Ishikawa (cell line): Measurements from ENCODE around the gene GRIK1.

Experiments used
- CEBPB ChIP-seq: IDR thresholded peaks from 2 replicates; pipeline ENCODE4 v1.6.1; 2012
- CREB1 ChIP-seq: IDR thresholded peaks from 2 replicates; pipeline ENCODE4 v1.6.1; 2012; ENCODE audit warnings: low read depth
- EGR1 ChIP-seq: IDR thresholded peaks from 2 replicates; pipeline ENCODE4 v1.6.1; 2012
- EP300 ChIP-seq: IDR thresholded peaks from 2 replicates; pipeline ENCODE4 v1.6.1; 2012; ENCODE audit warnings: borderline replicate concordance
- FOXM1 ChIP-seq: IDR thresholded peaks from 2 replicates; pipeline ENCODE4 v1.6.1; 2012; ENCODE audit warnings: low read depth, borderline replicate concordance
- MAX ChIP-seq: IDR thresholded peaks from 2 replicates; pipeline ENCODE4 v1.6.1; 2012
- NFIC ChIP-seq: IDR thresholded peaks from 2 replicates; pipeline ENCODE4 v1.6.1; 2012
- RAD21 ChIP-seq: IDR thresholded peaks from 2 replicates; pipeline ENCODE4 v1.6.1; 2012; ENCODE audit warnings: low read depth
- REST ChIP-seq: IDR thresholded peaks from 2 replicates; pipeline ENCODE4 v1.6.1; 2012; ENCODE audit warnings: low read depth, mild to moderate bottlenecking
- TAF1 ChIP-seq: IDR thresholded peaks from 2 replicates; pipeline ENCODE4 v1.6.1; 2012; ENCODE audit warnings: low read depth, mild to moderate bottlenecking
- TCF12 ChIP-seq: IDR thresholded peaks from 2 replicates; pipeline ENCODE4 v1.6.1; 2012; ENCODE audit warnings: low read depth
- TEAD4 ChIP-seq: IDR thresholded peaks from 2 replicates; pipeline ENCODE4 v1.6.1; 2012
- USF1 ChIP-seq: IDR thresholded peaks from 2 replicates; pipeline ENCODE4 v1.6.1; 2012
- YY1 ChIP-seq: IDR thresholded peaks from 2 replicates; pipeline ENCODE4 v1.6.1; 2012; ENCODE audit warnings: low read depth
- ZBTB7A ChIP-seq: IDR thresholded peaks from 2 replicates; pipeline ENCODE4 v1.6.1; 2012; ENCODE audit warnings: low read depth

Gene GRIK1

GRCh38 chr21:29624776-29625175 lies 315.0 kb downstream of the GRIK1 start:
- TF ChIP-seq YY1, result no peak
- TF ChIP-seq CEBPB, result no peak
- no peak for TF ChIP-seq RAD21
- no peak for TF ChIP-seq EP300
- TF ChIP-seq ZBTB7A, result no peak
- TF ChIP-seq FOXM1, result no peak
- TF ChIP-seq TCF12, result no peak
- no peak for TF ChIP-seq TEAD4
- TF ChIP-seq NFIC, result no peak
- TF ChIP-seq USF1, result no peak
- no peak for TF ChIP-seq EGR1
- no peak for TF ChIP-seq REST
- no peak for TF ChIP-seq MAX
- no peak for TF ChIP-seq TAF1
- no peak for TF ChIP-seq CREB1

GRCh38 chr21:29621525-29621924 lies 318.3 kb downstream of the GRIK1 start:
- TF ChIP-seq CEBPB (no peak), RAD21 (no peak), TCF12 (no peak), EP300 (no peak), REST (no peak)

- TF ChIP-seq EGR1 (no peak), RAD21 (no peak), USF1 (no peak), TEAD4 (no peak), FOXM1 (no peak), CEBPB (no peak), MAX (no peak), TCF12 (no peak), CREB1 (no peak), TAF1 (no peak), YY1 (no peak), EP300 (no peak), NFIC (no peak), ZBTB7A (no peak), REST (no peak)
Observed at GRCh38 chr21:29616209-29616751, 323.5 kb downstream of the GRIK1 start.

- TF ChIP-seq RAD21, result no peak
- no peak for TF ChIP-seq TEAD4
- TF ChIP-seq CEBPB, result no peak
- TF ChIP-seq USF1, result no peak
- no peak for TF ChIP-seq REST
- no peak for TF ChIP-seq FOXM1
- TF ChIP-seq TCF12, result no peak
- TF ChIP-seq EGR1, result no peak
- TF ChIP-seq NFIC, result no peak
- no peak for TF ChIP-seq EP300
- no peak for TF ChIP-seq CREB1
- TF ChIP-seq ZBTB7A, result no peak
- no peak for TF ChIP-seq YY1
- TF ChIP-seq TAF1, result no peak
Observed at GRCh38 chr21:29613877-29614276, 325.9 kb downstream of the GRIK1 start.
